Hepatic stellate cell (primary cell): ENCODE measurements around the gene GP1BA.
A peak's percentile ranks its signal among the peaks of the same experiment; 100 is the strongest.

Source experiments
- DNase-seq: peaks from one replicate; pipeline ENCODE4 v3.0.0; 2011; ENCODE audit warnings: low spot score

GP1BA gene

DNA sequence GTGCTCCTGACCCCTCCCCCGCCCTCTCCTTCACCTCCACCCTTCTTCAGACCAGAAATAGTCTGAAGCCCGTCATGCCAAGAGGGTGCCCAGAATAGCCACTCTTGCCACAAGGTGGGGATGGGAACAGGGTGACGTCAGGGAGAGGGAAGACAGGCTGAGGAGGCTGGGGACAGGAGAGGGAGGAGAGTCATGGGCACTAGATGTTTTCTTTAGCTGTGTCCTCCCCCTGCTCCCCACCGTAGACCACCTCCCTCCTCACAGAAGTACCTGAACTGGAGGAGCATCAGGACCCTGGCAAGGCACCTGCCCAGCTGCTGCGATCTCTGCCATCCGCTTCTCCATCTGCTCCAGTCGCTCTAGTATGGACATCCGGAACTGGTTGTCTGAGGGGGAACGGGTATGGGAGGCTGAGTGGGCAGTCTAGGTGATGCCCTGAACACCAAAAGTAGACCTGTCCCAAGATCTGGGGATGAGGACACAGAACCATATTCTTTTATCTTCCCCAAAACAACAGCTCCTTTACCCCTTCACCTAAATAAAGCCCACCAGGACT is 42.1 kb downstream of the GP1BA start:
- no peak for DNase-seq

DNA sequence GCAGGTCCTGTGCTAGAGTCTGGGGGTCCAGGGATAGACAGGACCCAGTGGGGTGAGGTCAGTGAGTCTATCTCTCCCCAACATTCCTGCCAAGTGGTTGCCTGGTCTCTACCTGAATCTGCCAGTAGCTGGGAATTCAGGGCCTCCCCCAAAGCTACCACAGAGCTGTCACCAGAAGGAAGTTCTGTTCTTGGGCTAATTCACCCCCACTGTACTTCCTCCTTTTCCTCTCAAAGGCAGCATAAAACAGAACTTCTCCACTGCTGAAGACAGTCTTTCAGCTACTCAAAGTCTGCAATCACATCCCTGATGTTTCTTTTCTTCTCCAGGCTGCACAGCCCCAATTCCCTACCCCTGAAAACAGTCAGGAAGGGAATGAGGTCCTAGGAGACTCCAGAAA is 46.6 kb downstream of the GP1BA start:
- no peak for DNase-seq

DNA sequence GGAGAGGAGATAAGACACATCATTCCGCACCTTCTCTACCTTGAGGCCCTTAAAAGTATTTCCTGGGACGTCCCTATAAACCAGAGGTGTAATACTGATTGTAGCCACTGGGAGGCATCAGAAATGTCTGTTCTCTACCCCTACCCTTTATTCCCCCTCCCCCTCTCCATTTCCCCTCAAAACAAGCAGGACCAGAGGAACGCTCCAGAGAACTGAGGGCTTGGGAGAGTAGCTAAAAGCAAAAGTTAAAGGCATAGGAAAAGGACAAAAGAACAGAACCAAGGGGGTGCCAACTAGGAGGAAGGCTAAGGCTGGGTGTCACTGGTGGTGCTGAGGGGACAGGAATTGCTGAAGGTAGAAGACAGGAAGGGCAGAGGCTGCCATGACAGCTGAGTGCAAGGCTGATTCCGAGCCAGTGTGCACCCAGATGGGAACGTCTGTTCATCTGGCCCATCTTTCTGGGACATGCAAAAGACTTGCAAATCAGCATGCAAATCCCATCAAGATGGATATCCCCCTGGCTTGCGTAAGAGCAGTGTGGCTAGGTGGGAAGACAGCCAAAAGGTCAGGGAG is 48.7 kb downstream of the GP1BA start:
- peak; percentile 60 for DNase-seq

DNA sequence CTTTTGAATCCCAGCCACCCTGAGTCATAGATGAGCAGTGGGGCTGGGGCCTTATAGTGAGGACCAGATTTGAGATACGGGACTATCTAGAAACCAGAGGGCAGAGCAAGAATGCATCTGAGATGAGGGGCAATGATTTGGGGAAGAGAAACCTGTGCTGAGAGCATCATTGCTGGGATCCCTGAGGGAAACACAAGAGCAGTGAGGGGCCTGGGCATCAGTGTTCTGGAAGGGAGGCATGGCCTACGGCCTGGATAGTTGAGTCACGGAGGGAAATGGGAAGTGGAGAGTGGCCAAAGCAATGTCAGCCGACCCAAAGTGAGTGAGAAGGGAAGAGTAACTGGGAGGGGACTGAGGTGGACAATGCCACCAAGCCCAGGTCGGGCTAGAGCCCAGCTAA is 50.2 kb downstream of the GP1BA start:
- no peak for DNase-seq
